Measurements from ENCODE around the gene PTPRCAP.
"Not testable (repeated sequence)": the region's sequence is repeated elsewhere in the genome, so short reads cannot be mapped to it uniquely, and the experiment has no call there.

Gene PTPRCAP

GRCh38 chr11:67408437-67409200 lies 28.9 kb downstream of the PTPRCAP start:
- no peak for DNase-seq

- DNase-seq: no peak
Measured at GRCh38 chr11:67407688-67408163, 29.8 kb downstream of the PTPRCAP start.

DNA sequence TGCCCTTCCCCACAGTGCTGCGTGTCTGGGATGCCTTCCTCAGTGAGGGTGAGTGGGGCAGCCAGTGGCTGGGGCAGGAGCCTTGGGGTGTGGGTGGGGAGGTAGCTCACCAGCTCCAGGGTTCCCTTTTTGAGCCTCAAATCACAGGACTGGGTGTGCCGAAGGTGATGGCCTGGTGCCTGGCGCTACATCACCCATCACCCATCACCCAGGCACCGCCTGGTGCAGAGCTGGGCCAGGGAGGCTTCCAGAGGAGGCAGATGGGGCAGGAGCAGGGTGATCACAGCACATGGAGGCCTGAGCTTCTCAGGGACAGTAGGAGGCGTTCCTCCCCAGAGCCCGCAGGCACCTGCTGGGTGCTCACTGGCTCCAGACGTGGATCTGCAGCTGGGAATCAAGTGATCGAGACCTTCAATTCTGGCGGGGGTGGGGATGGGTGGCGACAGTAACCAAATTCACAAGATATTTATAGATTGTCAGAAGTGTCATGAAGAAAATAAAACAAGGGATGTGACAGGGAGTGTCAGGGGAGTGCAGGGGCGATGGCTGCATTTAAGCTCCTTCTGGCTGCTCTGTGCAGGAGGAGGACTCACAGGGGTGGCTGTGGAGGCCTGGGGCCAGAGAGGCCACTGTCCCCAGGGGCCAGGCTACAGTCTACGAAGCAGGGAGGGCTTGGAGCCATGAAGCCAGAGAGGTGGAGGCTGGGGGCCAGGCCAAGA lies 30.4 kb downstream of the PTPRCAP start:
- DNase-seq: no peak

- DNase-seq: no peak
Measured at GRCh38 chr11:67406420-67406968, 31.0 kb downstream of the PTPRCAP start.

DNA sequence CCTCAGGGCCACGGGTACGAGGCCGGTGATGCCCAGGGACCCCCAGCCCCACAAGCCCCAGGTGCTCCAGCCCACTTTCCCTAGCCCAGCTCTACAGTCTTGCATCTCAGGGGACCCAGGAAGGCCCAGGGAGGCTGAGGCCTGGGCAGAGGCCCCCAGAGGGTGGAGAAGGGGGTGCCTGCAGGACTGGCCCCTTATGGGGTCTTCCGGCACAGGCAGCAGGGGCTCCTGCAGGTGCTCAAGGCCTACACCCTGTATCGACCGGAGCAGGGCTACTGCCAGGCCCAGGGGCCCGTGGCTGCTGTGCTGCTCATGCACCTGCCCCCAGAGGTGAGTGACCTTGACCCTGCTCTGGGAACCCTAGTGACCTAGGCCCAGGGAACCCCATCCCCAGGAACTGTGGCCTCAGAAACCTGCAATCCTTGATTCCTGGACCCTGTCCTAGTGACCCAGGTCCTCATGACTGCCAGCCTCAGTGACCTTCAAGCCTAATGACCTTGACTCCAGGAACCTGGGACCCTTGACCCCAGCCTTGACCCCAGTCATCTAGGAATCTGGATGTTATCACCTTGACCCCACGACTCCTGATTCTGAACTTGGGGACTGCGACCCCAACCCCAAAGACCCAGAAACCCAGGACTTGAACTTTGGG lies 31.7 kb downstream of the PTPRCAP start:
- no peak for DNase-seq

- peak in 1 of 4 experiments; percentile 27 for DNase-seq
Measured at GRCh38 chr11:67405196-67405567, 32.3 kb downstream of the PTPRCAP start.

- DNase-seq: peak in 1 of 4 experiments; percentile 35
Measured at GRCh38 chr11:67404515-67405195, 32.8 kb downstream of the PTPRCAP start.

DNA sequence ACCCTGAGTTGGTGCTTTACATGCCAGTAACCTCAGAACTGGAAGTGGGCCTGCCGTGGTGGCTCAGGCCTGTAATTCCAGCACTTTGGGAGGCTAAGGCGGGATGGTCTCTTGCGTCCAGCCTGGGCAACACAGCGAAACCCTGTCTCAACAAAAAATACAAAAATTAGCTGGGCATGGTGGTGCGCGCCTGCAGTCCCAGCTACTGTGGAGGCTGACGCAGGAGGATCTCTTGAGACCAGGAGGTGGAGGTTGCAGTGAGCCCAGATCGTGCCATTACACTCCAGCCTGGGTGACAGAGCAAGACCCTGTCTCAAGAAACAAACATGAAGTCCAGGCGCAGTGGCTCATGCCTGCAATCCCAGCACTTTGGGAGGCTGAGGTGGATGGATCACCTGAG lies 34.4 kb downstream of the PTPRCAP start:
- DNase-seq: not testable (repeated sequence)

DNA sequence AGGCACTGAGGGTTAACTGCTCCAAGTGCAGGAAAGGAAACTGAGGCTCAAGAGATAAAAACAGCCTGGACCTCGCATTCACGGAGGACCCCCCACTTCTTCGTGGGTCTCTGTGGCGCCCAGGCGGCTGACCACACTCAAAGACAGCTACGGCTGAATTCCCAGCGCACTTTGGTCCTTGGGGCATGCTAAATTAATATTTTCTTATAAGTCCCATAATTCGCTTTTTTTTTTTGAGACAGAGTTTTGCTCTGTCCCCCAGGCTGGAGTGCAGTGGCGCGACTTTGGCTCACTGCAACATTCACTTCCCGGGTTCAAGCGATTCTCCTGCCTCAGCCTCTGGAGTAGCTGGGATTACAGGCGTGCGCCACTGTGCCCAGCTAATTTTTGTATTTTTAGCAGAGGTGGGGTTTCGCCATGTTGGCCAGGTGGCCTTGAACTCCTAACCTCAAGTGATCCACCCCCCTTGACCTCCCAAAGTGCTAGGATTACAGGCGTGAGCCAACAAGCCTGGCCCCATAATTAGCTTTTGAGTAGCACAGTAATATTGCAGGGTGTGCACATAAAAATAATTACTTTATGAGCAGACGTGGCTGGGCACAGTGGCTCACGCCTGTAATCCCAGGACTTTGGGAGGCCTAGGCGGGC lies 35.2 kb downstream of the PTPRCAP start:
- not testable (repeated sequence) for DNase-seq

DNA sequence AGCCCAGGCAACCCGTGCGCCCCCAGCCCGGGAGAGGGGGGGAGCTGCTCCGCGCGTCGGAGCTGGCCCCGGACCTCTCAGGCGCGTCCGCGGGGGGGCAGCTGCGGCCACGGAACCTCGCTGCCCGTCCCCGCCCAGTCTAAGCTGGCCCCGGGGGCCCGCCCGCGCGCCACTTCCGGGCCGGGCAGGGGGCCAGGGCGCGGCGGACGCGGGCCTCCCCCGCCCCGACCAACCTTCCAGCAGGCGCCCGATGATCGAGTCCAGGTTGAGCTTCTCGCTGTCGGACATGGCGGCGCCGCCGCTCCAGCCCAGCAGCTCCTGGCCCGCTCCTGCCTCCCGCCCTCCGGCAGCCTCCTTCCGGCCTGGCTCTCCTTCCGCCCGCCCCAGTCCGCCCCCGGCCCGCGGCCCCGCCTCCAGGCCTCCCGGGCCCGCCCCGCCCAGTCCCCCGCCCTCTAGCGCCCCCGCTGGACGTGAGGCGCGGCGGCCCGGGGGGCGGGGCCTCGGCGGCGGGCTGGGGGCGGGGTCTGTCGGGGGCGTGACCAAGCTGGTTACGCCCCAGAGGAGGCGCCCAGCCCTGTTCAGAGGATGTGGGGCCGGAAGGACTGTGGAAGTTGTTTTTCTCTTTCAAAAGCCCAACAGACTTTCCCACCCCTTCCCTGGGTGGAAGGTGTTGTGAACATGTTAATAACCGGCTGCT lies 35.8 kb downstream of the PTPRCAP start, which contains the start of gene PPP1CA:
PPP1CA (minus strand) TSS at position 364 of the 697 bp plus-strand sequence; CDS start at position 288, 76 bp downstream.
- DNase-seq: peak; percentile 85 to 92 (median 90)

- no peak for DNase-seq
Measured at GRCh38 chr11:67400942-67401494, 36.5 kb downstream of the PTPRCAP start.

GRCh38 chr11:67400251-67400941 lies 37.1 kb downstream of the PTPRCAP start:
- no peak for DNase-seq

DNA sequence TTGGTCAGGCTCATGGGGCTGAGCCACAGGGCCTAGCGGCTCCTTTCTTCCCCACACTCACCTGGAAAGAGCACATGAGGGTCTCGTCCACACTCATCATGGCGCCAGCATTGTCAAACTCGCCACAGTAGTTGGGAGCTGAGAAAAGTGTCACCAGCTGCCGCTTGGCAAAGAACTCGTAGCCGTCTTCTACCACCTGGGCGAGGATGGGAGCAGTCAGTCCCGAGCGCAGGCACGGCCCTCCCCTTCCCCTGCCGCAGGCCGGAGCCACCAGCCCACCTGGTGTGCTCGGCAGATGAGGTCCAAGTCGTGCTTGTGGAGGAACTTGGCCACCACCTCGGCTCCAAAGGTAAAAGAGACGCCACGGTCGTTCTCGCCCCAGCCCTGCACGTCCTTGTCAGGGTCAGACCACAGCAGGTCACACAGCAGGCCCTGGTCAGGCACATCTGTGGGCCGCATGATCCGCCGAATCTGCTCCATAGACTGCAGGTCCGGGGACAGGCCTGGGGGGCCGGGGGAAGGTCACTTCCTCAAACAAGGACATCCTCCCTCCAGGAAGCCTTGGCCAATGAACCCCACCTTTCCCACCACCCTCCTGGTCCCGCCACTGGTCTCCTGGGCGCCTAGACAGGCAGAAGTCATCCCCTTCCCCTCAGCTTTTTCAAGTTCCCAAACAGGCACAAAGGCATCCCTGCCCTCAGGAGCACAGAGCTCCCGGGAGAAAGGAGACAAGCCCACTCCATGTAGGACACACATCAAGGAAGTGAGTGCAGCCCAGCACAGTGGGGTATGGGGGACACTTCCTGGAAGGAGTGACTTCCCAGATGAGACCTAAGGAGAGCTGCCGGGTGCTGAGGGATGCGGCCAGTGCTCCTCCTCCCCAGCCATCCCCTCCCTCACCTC lies 38.6 kb downstream of the PTPRCAP start:
- no peak for DNase-seq

GRCh38 chr11:67397986-67398660 lies 39.4 kb downstream of the PTPRCAP start:
- no peak for DNase-seq

DNA sequence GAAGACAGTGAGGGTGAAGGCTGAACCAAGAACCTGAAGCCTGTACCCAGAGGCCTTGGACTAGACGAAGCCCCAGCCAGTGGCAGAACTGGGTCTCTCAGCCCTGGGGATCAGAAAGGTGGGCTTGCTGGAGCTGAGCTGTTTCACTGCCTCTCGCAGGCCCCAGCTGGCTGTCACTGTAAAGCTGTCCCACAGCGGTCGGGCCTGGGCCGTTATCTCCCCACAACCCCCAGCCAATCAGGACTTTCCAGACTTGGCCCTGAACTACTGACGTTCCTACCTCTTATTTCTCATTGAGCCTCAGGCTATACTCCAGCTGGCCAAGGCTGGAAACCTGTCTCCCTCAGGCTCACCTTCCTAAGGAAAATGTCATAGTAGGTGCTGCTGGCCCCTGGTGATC lies 39.9 kb downstream of the PTPRCAP start:
- no peak for DNase-seq

DNA sequence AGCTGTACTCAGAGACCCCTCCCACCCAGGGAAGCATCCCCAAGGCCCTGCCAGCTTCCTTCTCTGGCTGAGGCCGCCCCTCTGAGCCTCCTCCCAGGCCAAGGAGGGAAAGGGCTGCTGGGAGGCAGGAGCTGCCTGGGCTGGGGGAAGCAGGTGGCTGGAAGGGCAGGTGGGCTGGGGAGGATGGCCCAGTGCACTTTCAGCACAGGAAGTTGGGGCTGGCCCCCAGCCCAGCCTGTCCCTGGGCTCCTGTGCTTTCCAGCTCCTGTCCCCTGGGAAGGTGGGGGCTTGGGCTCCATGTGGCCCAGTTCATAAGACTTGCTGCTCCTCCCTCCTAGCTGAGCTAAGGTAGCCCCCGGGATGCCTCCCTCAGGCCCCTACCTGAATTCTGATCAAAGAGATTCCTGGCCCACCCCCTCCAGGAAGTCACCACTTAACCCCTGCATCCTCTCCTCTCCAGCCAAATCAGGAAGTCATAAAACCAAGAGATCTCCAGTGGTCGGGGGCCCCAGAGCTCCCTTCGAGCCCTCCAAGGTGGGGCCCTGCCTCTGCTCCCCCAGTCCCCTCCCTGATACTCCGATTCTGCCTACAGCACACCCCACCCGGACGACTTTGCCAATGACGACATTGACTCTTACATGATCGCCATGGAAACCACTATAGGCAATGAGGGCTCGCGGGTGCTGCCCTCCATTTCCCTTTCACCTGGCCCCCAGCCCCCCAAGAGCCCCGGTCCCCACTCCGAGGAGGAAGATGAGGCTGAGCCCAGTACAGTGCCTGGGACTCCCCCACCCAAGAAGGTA lies 40.7 kb downstream of the PTPRCAP start:
- no peak for DNase-seq

GRCh38 chr11:67396259-67396581 lies 41.3 kb downstream of the PTPRCAP start:
- no peak for DNase-seq

All from activated CD4-positive, CD25-positive, alpha-beta regulatory T cell (primary cell).